ENCODE results near the gene CLCN2. TPM values are rescaled to one million over a fixed set of nuclear protein-coding genes. Genes with fewer than 3 reads are reported as not detected.

Gene CLCN2
- polyA plus RNA-seq, 1 donor from 2014 or later, result 13.4 TPM

DNA sequence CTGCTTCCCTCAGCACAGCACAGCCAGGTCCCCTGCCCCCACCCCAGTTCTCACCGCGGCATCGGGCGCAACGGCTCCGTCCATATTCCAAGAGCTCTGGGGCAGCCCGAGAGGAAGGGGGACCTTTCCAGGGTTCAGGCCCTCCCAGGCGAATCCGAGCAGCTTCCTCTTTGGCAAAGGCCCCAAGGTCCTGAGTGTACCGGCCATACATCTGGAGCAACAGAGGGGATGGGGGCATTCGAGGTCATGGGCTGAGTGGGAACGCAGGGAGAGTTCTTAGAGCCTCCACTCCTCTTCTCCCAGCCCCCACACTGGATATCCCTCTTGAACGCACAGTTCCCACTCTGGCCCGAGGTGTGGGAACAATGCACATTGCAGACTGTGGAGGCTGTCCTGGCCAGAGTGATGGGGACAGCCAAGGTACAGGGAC is 2.5 kb downstream of the CLCN2 start:
- Histone ChIP-seq H3K4me3 (ENCODE audit: low read length) (no peak overlapping the region), H3F3A (ENCODE audit: insufficient read depth, low read length, poor library complexity, severe bottlenecking) (no peaks in the 10 kb centered on the region), H3K9ac (ENCODE audit: low read length) (no peak overlapping the region), H3K79me2 (replicated peaks; ENCODE audit: insufficient read depth, low read length) (peaks cover 13% of the 10 kb centered on the region), H4K20me1 (ENCODE audit: insufficient read depth) (no peaks in the 10 kb centered on the region), H3K9me2 (ENCODE audit: insufficient read depth, low read length) (no peaks in the 10 kb centered on the region), H2AFZ (ENCODE audit: low read depth, low read length) (no peak overlapping the region), H3K27ac (ENCODE audit: low read length) (no peak overlapping the region), H3K36me3 (ENCODE audit: insufficient read depth, low read length) (no peaks in the 10 kb centered on the region), H3K27me3 (ENCODE audit: insufficient read depth, low read depth, low read length) (no peaks in the 10 kb centered on the region), H3K4me2 (ENCODE audit: low read length) (no peak overlapping the region), H3K9me3 (ENCODE audit: low read length) (no peaks in the 10 kb centered on the region)
- TF ChIP-seq, protein P1, sequence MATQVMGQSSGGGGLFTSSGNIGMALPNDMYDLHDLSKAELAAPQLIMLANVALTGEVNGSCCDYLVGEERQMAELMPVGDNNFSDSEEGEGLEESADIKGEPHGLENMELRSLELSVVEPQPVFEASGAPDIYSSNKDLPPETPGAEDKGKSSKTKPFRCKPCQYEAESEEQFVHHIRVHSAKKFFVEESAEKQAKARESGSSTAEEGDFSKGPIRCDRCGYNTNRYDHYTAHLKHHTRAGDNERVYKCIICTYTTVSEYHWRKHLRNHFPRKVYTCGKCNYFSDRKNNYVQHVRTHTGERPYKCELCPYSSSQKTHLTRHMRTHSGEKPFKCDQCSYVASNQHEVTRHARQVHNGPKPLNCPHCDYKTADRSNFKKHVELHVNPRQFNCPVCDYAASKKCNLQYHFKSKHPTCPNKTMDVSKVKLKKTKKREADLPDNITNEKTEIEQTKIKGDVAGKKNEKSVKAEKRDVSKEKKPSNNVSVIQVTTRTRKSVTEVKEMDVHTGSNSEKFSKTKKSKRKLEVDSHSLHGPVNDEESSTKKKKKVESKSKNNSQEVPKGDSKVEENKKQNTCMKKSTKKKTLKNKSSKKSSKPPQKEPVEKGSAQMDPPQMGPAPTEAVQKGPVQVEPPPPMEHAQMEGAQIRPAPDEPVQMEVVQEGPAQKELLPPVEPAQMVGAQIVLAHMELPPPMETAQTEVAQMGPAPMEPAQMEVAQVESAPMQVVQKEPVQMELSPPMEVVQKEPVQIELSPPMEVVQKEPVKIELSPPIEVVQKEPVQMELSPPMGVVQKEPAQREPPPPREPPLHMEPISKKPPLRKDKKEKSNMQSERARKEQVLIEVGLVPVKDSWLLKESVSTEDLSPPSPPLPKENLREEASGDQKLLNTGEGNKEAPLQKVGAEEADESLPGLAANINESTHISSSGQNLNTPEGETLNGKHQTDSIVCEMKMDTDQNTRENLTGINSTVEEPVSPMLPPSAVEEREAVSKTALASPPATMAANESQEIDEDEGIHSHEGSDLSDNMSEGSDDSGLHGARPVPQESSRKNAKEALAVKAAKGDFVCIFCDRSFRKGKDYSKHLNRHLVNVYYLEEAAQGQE (IDR thresholded peaks at IDR 0.05; ENCODE audit: borderline replicate concordance), result no peak
- TF ChIP-seq RAD21 (conservative IDR thresholded peaks at IDR 0.05), result no peak
- TF ChIP-seq POLR2AphosphoS5 (IDR thresholded peaks at IDR 0.05), result no peak
- TF ChIP-seq EZH2 (IDR thresholded peaks at IDR 0.05; ENCODE audit: borderline replicate concordance, insufficient read depth, low read length, poor library complexity, severe bottlenecking), result no peak
- no peak for TF ChIP-seq SMC3 (conservative IDR thresholded peaks at IDR 0.05; ENCODE audit: poor library complexity)
- TF ChIP-seq, protein P2, sequence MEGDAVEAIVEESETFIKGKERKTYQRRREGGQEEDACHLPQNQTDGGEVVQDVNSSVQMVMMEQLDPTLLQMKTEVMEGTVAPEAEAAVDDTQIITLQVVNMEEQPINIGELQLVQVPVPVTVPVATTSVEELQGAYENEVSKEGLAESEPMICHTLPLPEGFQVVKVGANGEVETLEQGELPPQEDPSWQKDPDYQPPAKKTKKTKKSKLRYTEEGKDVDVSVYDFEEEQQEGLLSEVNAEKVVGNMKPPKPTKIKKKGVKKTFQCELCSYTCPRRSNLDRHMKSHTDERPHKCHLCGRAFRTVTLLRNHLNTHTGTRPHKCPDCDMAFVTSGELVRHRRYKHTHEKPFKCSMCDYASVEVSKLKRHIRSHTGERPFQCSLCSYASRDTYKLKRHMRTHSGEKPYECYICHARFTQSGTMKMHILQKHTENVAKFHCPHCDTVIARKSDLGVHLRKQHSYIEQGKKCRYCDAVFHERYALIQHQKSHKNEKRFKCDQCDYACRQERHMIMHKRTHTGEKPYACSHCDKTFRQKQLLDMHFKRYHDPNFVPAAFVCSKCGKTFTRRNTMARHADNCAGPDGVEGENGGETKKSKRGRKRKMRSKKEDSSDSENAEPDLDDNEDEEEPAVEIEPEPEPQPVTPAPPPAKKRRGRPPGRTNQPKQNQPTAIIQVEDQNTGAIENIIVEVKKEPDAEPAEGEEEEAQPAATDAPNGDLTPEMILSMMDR (IDR thresholded peaks at IDR 0.05; ENCODE audit: poor library complexity, severe bottlenecking), result no peak
- TF ChIP-seq TAF1 (IDR thresholded peaks at IDR 0.05; ENCODE audit: low read depth), result no peak
- TF ChIP-seq MXI1 (conservative IDR thresholded peaks at IDR 0.05; ENCODE audit: poor library complexity, severe bottlenecking), result no peak
- TF ChIP-seq EP300 (conservative IDR thresholded peaks at IDR 0.05; ENCODE audit: poor library complexity, severe bottlenecking), result no peak

DNA sequence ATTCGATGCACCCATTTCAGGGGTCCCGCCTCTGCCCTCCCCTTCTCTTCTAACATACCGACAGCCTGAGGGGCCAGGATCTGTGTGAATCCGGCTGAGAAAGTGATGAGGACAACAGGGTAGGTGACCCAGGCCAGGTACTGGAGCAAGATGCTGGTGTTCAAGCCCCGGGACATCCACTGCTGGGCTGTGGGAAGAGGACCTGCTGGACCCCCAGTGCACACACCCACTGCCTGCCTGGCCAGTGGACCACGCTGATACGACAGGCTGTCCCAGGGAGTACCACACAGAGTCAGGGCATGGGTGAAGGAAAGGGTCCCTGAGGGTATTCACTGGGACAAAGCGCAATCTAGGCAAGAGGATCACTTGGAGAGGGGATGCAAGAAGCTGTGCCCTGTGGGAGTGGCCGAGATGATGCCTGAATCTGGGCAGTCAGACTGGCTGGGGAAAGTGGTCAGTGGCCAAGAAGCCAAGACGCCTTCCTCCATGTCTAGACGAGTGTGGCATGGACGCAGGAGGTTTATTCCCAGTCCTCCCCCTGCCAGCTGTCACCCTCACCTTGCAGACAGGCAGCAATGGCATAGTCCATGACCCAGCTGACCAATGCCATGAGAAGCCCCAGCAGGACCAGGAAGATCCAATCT is 3.2 kb downstream of the CLCN2 start:
- H2AFZ ChIP-seq (ENCODE audit: low read depth, low read length), result no peak overlapping the region
- TF ChIP-seq RAD21 (conservative IDR thresholded peaks at IDR 0.05), result no peak
- no peak for TF ChIP-seq EZH2 (IDR thresholded peaks at IDR 0.05; ENCODE audit: borderline replicate concordance, insufficient read depth, low read length, poor library complexity, severe bottlenecking)
- TF ChIP-seq POLR2AphosphoS5 (IDR thresholded peaks at IDR 0.05), result no peak
- TF ChIP-seq EP300 (conservative IDR thresholded peaks at IDR 0.05; ENCODE audit: poor library complexity, severe bottlenecking), result no peak
- H3K9me3 ChIP-seq (ENCODE audit: low read length), result no peaks in the 10 kb centered on the region
- H3K4me3 ChIP-seq (ENCODE audit: low read length), result no peak overlapping the region
- no peak overlapping the region for H3K9ac ChIP-seq (ENCODE audit: low read length)
- H3K36me3 ChIP-seq (ENCODE audit: insufficient read depth, low read length), result no peaks in the 10 kb centered on the region
- no peak overlapping the region for H3K27ac ChIP-seq (ENCODE audit: low read length)
- no peaks in the 10 kb centered on the region for H3K9me2 ChIP-seq (ENCODE audit: insufficient read depth, low read length)
- H3F3A ChIP-seq (ENCODE audit: insufficient read depth, low read length, poor library complexity, severe bottlenecking), result no peaks in the 10 kb centered on the region
- no peaks in the 10 kb centered on the region for H4K20me1 ChIP-seq (ENCODE audit: insufficient read depth)
- H3K79me2 ChIP-seq (replicated peaks; ENCODE audit: insufficient read depth, low read length), result peaks cover 8% of the 10 kb centered on the region
- H3K4me2 ChIP-seq (ENCODE audit: low read length), result no peak overlapping the region
- no peaks in the 10 kb centered on the region for H3K27me3 ChIP-seq (ENCODE audit: insufficient read depth, low read depth, low read length)
